ENCODE measurements around the gene ISL1. TPM values are rescaled to one million over a fixed set of nuclear protein-coding genes. Genes with fewer than 3 reads are reported as not detected.

ISL1 gene
- total RNA-seq, 1 experiment from 2014 or later = not detected

GRCh38 chr5:51433052-51433710 is 49.9 kb downstream of the ISL1 start:
- Histone ChIP-seq H3K79me2 (ENCODE audit: low read depth) (no peaks in the 10 kb centered on the region), H2AFZ (no peak overlapping the region), H3F3A (ENCODE audit: insufficient read depth, low read depth) (no peaks in the 10 kb centered on the region), H3K4me1 (replicated peaks; ENCODE audit: insufficient read depth) (no peaks in the 10 kb centered on the region), H3K27ac (no peak overlapping the region), H4K20me1 (ENCODE audit: insufficient read depth) (no peaks in the 10 kb centered on the region), H3K9me3 (ENCODE audit: insufficient read depth, low read depth) (no peaks in the 10 kb centered on the region), H3K4me2 (no peak overlapping the region), H3K36me3 (ENCODE audit: low read depth) (no peaks in the 10 kb centered on the region), H3K4me3 (no peak overlapping the region), H3K27me3 (ENCODE audit: insufficient read depth, low read depth) (no peaks in the 10 kb centered on the region), H3K9me2 (ENCODE audit: insufficient read depth) (no peaks in the 10 kb centered on the region)
- BruUV-seq (replicated peaks) = no TSS peak
- CTCF ChIA-PET = no interaction called here
- DNase-seq = peak in 1 of 2 experiments; percentile 45
- POLR2A ChIA-PET (ENCODE audit: unreplicated experiment) = no interaction called here
- intact Hi-C loops (cut with micrococcal nuclease; ENCODE audit: unreplicated experiment) = no loop called here
- no peak for TF ChIP-seq CTCF (conservative IDR thresholded peaks at IDR 0.05)
- no peak for TF ChIP-seq EZH2 (IDR thresholded peaks at IDR 0.05; ENCODE audit: low read depth)

GRCh38 chr5:51439232-51439631 is 56.0 kb downstream of the ISL1 start:
- no peaks in the 10 kb centered on the region for H4K20me1 ChIP-seq (ENCODE audit: insufficient read depth)

More at GRCh38 chr5:51439232-51439631, 56.0 kb downstream of the ISL1 start:
- TF ChIP-seq EZH2 (IDR thresholded peaks at IDR 0.05; ENCODE audit: low read depth) (no peak), CTCF (conservative IDR thresholded peaks at IDR 0.05) (no peak)
- ChIA-PET CTCF (no interaction called here), POLR2A (ENCODE audit: unreplicated experiment) (no interaction called here)
- Histone ChIP-seq H3K4me1 (replicated peaks; ENCODE audit: insufficient read depth) (no peaks in the 10 kb centered on the region), H3K9me2 (ENCODE audit: insufficient read depth) (no peaks in the 10 kb centered on the region), H3K79me2 (ENCODE audit: low read depth) (no peaks in the 10 kb centered on the region), H3K4me3 (no peak overlapping the region), H3K36me3 (ENCODE audit: low read depth) (no peaks in the 10 kb centered on the region), H3K27ac (no peak overlapping the region), H3K4me2 (no peak overlapping the region), H3K9me3 (ENCODE audit: insufficient read depth, low read depth) (no peaks in the 10 kb centered on the region), H2AFZ (no peak overlapping the region), H3K27me3 (ENCODE audit: insufficient read depth, low read depth) (no peaks in the 10 kb centered on the region), H3F3A (ENCODE audit: insufficient read depth, low read depth) (no peaks in the 10 kb centered on the region)
- BruUV-seq (replicated peaks) = no TSS peak
- intact Hi-C loops (cut with micrococcal nuclease; ENCODE audit: unreplicated experiment) = no loop called here
- DNase-seq = no peak
